Astrocyte of the hippocampus (primary cell): ENCODE measurements around the gene KCNMB1.

Experiments
- DNase-seq: peaks from one replicate; pipeline ENCODE4 v3.0.0; 2011; ENCODE audit warnings: low read depth, low spot score

The KCNMB1 gene

GRCh38 chr5:170388818-170389549 lies at the start of gene KCNMB1:
Gene KCNMB1, minus strand, starts transcription at chr5:170389367. Its CDS starts 3,920 bp downstream, at chr5:170385447.
- DNase-seq = no peak

- DNase-seq = no peak
Measured at GRCh38 chr5:170438581-170438980, 49.4 kb upstream of the KCNMB1 start.

- no peak for DNase-seq
Measured at GRCh38 chr5:170437621-170438375, 48.6 kb upstream of the KCNMB1 start.

- no peak for DNase-seq
Measured at GRCh38 chr5:170436335-170436734, 47.2 kb upstream of the KCNMB1 start.

GRCh38 chr5:170434966-170435605 lies 45.9 kb upstream of the KCNMB1 start:
- DNase-seq = peak; percentile 80

GRCh38 chr5:170432669-170433068 lies 43.5 kb upstream of the KCNMB1 start:
- DNase-seq = no peak

- DNase-seq = no peak
Measured at GRCh38 chr5:170431571-170431970, 42.4 kb upstream of the KCNMB1 start.

GRCh38 chr5:170430866-170431437 lies 41.8 kb upstream of the KCNMB1 start:
- no peak for DNase-seq

- no peak for DNase-seq
Measured at GRCh38 chr5:170430256-170430655, 41.1 kb upstream of the KCNMB1 start.

GRCh38 chr5:170429014-170429413 lies 39.8 kb upstream of the KCNMB1 start:
- no peak for DNase-seq

GRCh38 chr5:170427672-170428236 lies 38.6 kb upstream of the KCNMB1 start:
- no peak for DNase-seq

GRCh38 chr5:170426786-170427185 lies 37.6 kb upstream of the KCNMB1 start:
- no peak for DNase-seq

GRCh38 chr5:170426149-170426767 lies 37.1 kb upstream of the KCNMB1 start:
- DNase-seq = no peak

GRCh38 chr5:170425731-170426130 lies 36.6 kb upstream of the KCNMB1 start:
- DNase-seq = no peak

- DNase-seq = no peak
Measured at GRCh38 chr5:170424629-170425028, 35.5 kb upstream of the KCNMB1 start.

- DNase-seq = no peak
Measured at GRCh38 chr5:170423692-170424091, 34.5 kb upstream of the KCNMB1 start.

- no peak for DNase-seq
Measured at GRCh38 chr5:170421826-170422225, 32.7 kb upstream of the KCNMB1 start.

GRCh38 chr5:170420806-170421412 lies 31.7 kb upstream of the KCNMB1 start:
- DNase-seq = peak; percentile 84

GRCh38 chr5:170419643-170420042 lies 30.5 kb upstream of the KCNMB1 start:
- DNase-seq = no peak

GRCh38 chr5:170418736-170419135 lies 29.6 kb upstream of the KCNMB1 start:
- DNase-seq = no peak

- no peak for DNase-seq
Measured at GRCh38 chr5:170416526-170416925, 27.4 kb upstream of the KCNMB1 start.
